Neural cell (in vitro differentiated cells): ENCODE measurements around the gene PPM1J. TPM values are rescaled to one million over a fixed set of nuclear protein-coding genes. Genes with fewer than 3 reads are reported as not detected.

Experiments
- H2AFZ ChIP-seq: fragments of 200-600, 300-800 bp; sonication (generic), shearing (Covaris generic); 2 replicates; pipeline ENCODE4 v1.6.0; 2014; ENCODE audit warnings: low read depth, mild to moderate bottlenecking, antibody characterized with exemption, low read length, moderate library complexity
- H3F3A ChIP-seq: fragments of 200-600 bp; shearing (Covaris generic); 2 replicates; pipeline ENCODE4 v1.6.1; 2016; ENCODE audit warnings: mild to moderate bottlenecking, moderate library complexity, mixed read lengths, antibody characterized with exemption, low read length; ENCODE audit not compliant: insufficient read depth, poor library complexity, severe bottlenecking
- H3K27ac ChIP-seq: fragments of 200-600, 300-800 bp; sonication (generic), shearing (Covaris generic); 2 replicates; pipeline ENCODE4 v1.5.1; 2014; ENCODE audit warnings: mild to moderate bottlenecking, low read length, moderate library complexity
- H3K27me3 ChIP-seq: fragments of 300-800, 200-600 bp; sonication (generic), shearing (Covaris generic); 2 replicates; pipeline ENCODE4 v1.6.0; 2014; ENCODE audit warnings: mild to moderate bottlenecking, low read depth, low read length, moderate library complexity; ENCODE audit not compliant: insufficient read depth
- H3K36me3 ChIP-seq: fragments of 300-800, 200-600 bp; sonication (generic), shearing (Covaris generic); 2 replicates; pipeline ENCODE4 v1.5.1; 2014; ENCODE audit warnings: mild to moderate bottlenecking, antibody characterized with exemption, low read length, moderate library complexity; ENCODE audit not compliant: insufficient read depth
- H3K4me2 ChIP-seq: fragments of 300-800, 200-600 bp; sonication (generic), shearing (Covaris generic); 2 replicates; pipeline ENCODE4 v1.6.0; 2014; ENCODE audit warnings: mild to moderate bottlenecking, low read length
- H3K4me3 ChIP-seq: fragments of 300-800, 200-600 bp; sonication (generic), shearing (Covaris generic); 2 replicates; pipeline ENCODE4 v1.5.1; 2014; ENCODE audit warnings: mild to moderate bottlenecking, low read length, moderate library complexity
- H3K79me2 ChIP-seq: fragments of 200-600 bp; shearing (Covaris generic); replicated peaks from 2 replicates; pipeline ENCODE4 v1.6.0; 2014; ENCODE audit warnings: mild to moderate bottlenecking, low read length, moderate library complexity; ENCODE audit not compliant: insufficient read depth
- H3K9ac ChIP-seq: fragments of 300-800, 200-600 bp; sonication (generic), shearing (Covaris generic); 2 replicates; pipeline ENCODE4 v1.6.1; 2016; ENCODE audit warnings: mild to moderate bottlenecking, low read length, mixed read lengths
- H3K9me2 ChIP-seq: fragments of 200-600 bp; shearing (Covaris generic); 2 replicates; pipeline ENCODE4 v1.6.1; 2016; ENCODE audit warnings: mild to moderate bottlenecking, low read length, mixed read lengths; ENCODE audit not compliant: insufficient read depth
- H3K9me3 ChIP-seq: fragments of 200-600, 300-800 bp; sonication (generic), shearing (Covaris generic); 2 replicates; pipeline ENCODE4 v1.6.1; 2016; ENCODE audit warnings: mild to moderate bottlenecking, mixed run types, low read length, moderate library complexity, mixed read lengths
- H4K20me1 ChIP-seq: fragments of 200-600 bp; shearing (Covaris generic); 2 replicates; pipeline ENCODE4 v1.6.1; 2016; ENCODE audit warnings: mild to moderate bottlenecking, mixed run types; ENCODE audit not compliant: insufficient read depth
- CTCF ChIP-seq: fragments of 450-650 bp; IDR thresholded peaks from 2 replicates; pipeline ENCODE4 v1.5.1; 2014; ENCODE audit warnings: antibody characterized with exemption, mild to moderate bottlenecking, moderate library complexity; ENCODE audit not compliant: poor library complexity, severe bottlenecking
- EP300 ChIP-seq: fragments of 450-650 bp; conservative IDR thresholded peaks from 2 replicates; pipeline ENCODE4 v1.6.1; 2014; ENCODE audit warnings: antibody characterized with exemption, mild to moderate bottlenecking, moderate library complexity; ENCODE audit not compliant: poor library complexity, severe bottlenecking
- EZH2 ChIP-seq: fragments of 200-600, 300-800 bp; shearing (Covaris generic), sonication (generic); IDR thresholded peaks from 2 replicates; pipeline ENCODE4 v1.6.1; 2014; ENCODE audit warnings: antibody characterized with exemption, low read length, borderline replicate concordance, mild to moderate bottlenecking; ENCODE audit not compliant: insufficient read depth, poor library complexity, severe bottlenecking
- MXI1 ChIP-seq: fragments of 450-650 bp; conservative IDR thresholded peaks from 2 replicates; pipeline ENCODE4 v1.6.1; 2014; ENCODE audit warnings: antibody characterized with exemption, mild to moderate bottlenecking; ENCODE audit not compliant: poor library complexity, severe bottlenecking
- POLR2AphosphoS5 ChIP-seq: IDR thresholded peaks from 2 replicates; pipeline ENCODE4 v1.6.1; 2012
- RAD21 ChIP-seq: fragments of 450-650 bp; conservative IDR thresholded peaks from 2 replicates; pipeline ENCODE4 v1.6.1; 2014; ENCODE audit warnings: antibody characterized with exemption, mild to moderate bottlenecking, moderate library complexity
- SMC3 ChIP-seq: fragments of 450-650 bp; conservative IDR thresholded peaks from 2 replicates; pipeline ENCODE4 v1.6.1; 2014; ENCODE audit warnings: antibody characterized with exemption, mild to moderate bottlenecking, moderate library complexity; ENCODE audit not compliant: poor library complexity
- TAF1 ChIP-seq: IDR thresholded peaks from 2 replicates; pipeline ENCODE4 v1.6.1; 2012; ENCODE audit warnings: low read depth
- polyA plus RNA-seq: library from polyadenylated mRNA; depleted of rRNA; stranded (reverse); fragments of >200 nt; gene quantifications from 2 replicates; pipeline ENCODE4 v1.2.3, GENCODE V29; 2014
- TF ChIP-seq, protein P1 (sequence below): IDR thresholded peaks from 2 replicates; pipeline ENCODE4 v1.6.1; 2012; ENCODE audit warnings: borderline replicate concordance

PPM1J gene
- polyA plus RNA-seq, 1 donor from 2014 or later, result 0.16 TPM

DNA sequence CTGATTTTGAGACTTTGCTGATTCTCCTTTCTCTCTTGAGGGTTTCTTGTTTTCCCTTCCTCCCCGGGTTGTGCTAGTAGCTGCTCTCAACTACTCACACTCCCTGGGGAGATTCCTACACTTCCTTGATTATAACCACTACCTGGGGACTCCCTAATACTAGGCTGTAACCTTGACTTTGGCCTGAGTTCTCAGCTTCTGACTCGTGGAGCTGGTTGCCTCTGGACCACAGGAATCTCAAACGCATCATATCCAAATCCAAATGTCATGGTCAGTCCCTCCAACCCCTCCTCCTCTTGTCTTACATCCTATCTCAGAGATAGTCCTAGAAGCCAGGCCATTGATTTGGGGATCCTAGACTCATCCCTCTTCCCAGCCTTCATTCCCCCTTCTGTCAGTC, 28.7 kb downstream of the PPM1J start:
- Histone ChIP-seq H3K9me2 (no peaks in the 10 kb centered on the region), H3K9ac (no peak overlapping the region), H3K27ac (no peak overlapping the region), H3K9me3 (no peaks in the 10 kb centered on the region), H4K20me1 (no peaks in the 10 kb centered on the region), H3F3A (no peaks in the 10 kb centered on the region), H3K4me3 (no peak overlapping the region), H3K79me2 (no peaks in the 10 kb centered on the region), H3K36me3 (no peaks in the 10 kb centered on the region), H3K27me3 (no peaks in the 10 kb centered on the region), H2AFZ (no peak overlapping the region), H3K4me2 (no peak overlapping the region)
- no peak for TF ChIP-seq POLR2AphosphoS5
- TF ChIP-seq, protein P1, sequence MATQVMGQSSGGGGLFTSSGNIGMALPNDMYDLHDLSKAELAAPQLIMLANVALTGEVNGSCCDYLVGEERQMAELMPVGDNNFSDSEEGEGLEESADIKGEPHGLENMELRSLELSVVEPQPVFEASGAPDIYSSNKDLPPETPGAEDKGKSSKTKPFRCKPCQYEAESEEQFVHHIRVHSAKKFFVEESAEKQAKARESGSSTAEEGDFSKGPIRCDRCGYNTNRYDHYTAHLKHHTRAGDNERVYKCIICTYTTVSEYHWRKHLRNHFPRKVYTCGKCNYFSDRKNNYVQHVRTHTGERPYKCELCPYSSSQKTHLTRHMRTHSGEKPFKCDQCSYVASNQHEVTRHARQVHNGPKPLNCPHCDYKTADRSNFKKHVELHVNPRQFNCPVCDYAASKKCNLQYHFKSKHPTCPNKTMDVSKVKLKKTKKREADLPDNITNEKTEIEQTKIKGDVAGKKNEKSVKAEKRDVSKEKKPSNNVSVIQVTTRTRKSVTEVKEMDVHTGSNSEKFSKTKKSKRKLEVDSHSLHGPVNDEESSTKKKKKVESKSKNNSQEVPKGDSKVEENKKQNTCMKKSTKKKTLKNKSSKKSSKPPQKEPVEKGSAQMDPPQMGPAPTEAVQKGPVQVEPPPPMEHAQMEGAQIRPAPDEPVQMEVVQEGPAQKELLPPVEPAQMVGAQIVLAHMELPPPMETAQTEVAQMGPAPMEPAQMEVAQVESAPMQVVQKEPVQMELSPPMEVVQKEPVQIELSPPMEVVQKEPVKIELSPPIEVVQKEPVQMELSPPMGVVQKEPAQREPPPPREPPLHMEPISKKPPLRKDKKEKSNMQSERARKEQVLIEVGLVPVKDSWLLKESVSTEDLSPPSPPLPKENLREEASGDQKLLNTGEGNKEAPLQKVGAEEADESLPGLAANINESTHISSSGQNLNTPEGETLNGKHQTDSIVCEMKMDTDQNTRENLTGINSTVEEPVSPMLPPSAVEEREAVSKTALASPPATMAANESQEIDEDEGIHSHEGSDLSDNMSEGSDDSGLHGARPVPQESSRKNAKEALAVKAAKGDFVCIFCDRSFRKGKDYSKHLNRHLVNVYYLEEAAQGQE, result no peak
- TF ChIP-seq TAF1, result no peak

DNA sequence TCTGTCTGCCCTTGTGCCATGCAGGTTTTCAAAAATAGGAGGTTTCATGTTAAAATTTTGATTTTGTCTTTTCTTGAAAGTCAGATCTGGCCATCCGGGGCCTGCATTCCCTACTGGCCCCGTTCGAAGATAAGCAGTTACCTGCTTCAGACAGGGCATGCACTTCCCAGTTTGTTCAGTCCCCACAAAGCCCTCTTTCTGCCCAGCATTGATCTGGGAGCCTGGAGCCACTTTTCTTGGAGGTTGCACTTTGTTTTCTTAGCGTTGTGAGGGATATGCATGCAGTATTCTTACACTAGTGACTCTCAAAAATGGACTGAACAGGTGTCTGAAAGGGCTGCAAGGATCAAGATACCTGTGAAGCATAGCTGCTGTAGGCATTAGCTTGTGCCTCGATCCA, 29.2 kb downstream of the PPM1J start:
- Histone ChIP-seq H3K9me3 (no peaks in the 10 kb centered on the region), H3K9me2 (no peaks in the 10 kb centered on the region), H3K4me2 (no peak overlapping the region), H3K27me3 (no peaks in the 10 kb centered on the region), H3K79me2 (no peaks in the 10 kb centered on the region), H2AFZ (no peak overlapping the region), H3K4me3 (no peak overlapping the region), H3K9ac (no peak overlapping the region), H3K27ac (no peak overlapping the region), H4K20me1 (no peaks in the 10 kb centered on the region), H3K36me3 (no peaks in the 10 kb centered on the region), H3F3A (no peaks in the 10 kb centered on the region)
- TF ChIP-seq MXI1 (no peak), SMC3 (no peak), CTCF (no peak), EP300 (no peak), POLR2AphosphoS5 (no peak), EZH2 (no peak), TAF1 (no peak), RAD21 (no peak)
- TF ChIP-seq, protein P1, result no peak
